AG04450 (cell line): Measurements from ENCODE around the gene SMC1B. TPM values are rescaled to one million over a fixed set of nuclear protein-coding genes. Genes with fewer than 3 reads are reported as not detected.

Experiments
- CTCF ChIA-PET: fragments of 300-600, 350-600 bp; formaldehyde crosslinking; extraction: SDS; loops from one replicate; lab custom pipeline; 2022; ENCODE audit warnings: antibody characterized with exemption, inconsistent platforms; lab: Charles Lee
- POLR2A ChIA-PET: fragments of 350-600 bp; formaldehyde crosslinking; extraction: SDS; loops from one replicate; lab custom pipeline; 2021; ENCODE audit warnings: antibody characterized with exemption, inconsistent platforms; lab: Yijun Ruan, JAX
- DNase-seq: peaks from one replicate; pipeline ENCODE4 v3.0.0-alpha.2; 2011; ENCODE audit warnings: low read depth, low spot score
- H3K27ac ChIP-seq: one replicate; pipeline ENCODE4 v1.5.1; 2012; ENCODE audit warnings: low read depth, low read length, control low read depth
- H3K27me3 ChIP-seq: one replicate; pipeline ENCODE4 v1.6.0; 2012; ENCODE audit warnings: low read length; ENCODE audit not compliant: control insufficient read depth, insufficient read depth
- H3K4me3 ChIP-seq: 2 replicates; pipeline ENCODE4 v1.5.1; 2011; ENCODE audit warnings: mild to moderate bottlenecking, low read depth, low read length, control low read depth
- H3K9me3 ChIP-seq: 2 replicates; pipeline ENCODE4 v1.5.1; 2012; ENCODE audit warnings: low read length; ENCODE audit not compliant: control insufficient read depth, insufficient read depth
- CTCF ChIP-seq: IDR thresholded peaks from 2 replicates; pipeline ENCODE4 v1.5.1; 2011; ENCODE audit warnings: low read depth, low read length, control low read depth, inconsistent platforms
- polyA plus RNA-seq: library from polyadenylated mRNA; depleted of rRNA; stranded (reverse); fragments of >200 nt; gene quantifications from 2 replicates; pipeline ENCODE4 v1.2.3, GENCODE V29; 2011

Gene SMC1B
- polyA plus RNA-seq, 1 experiment, result not detected

- Histone ChIP-seq H3K27ac (no peak overlapping the region), H3K27me3 (no peaks in the 10 kb centered on the region), H3K9me3 (peaks cover 6% of the 10 kb centered on the region), H3K4me3 (no peak overlapping the region)
- TF ChIP-seq CTCF, result no peak
- ChIA-PET POLR2A (interaction anchor here (0.5 kb wide), 1 partner anchor 224 kb away, joined by 9 read pairs; no protein-coding TSS in a partner anchor), CTCF (no interaction called here)
- no peak for DNase-seq
These were observed 9.0 kb upstream of the SMC1B start for GRCh38 chr22:45422237-45422983.

- POLR2A ChIA-PET, result no interaction called here
- Histone ChIP-seq H3K27ac (no peak overlapping the region), H3K4me3 (no peak overlapping the region), H3K27me3 (no peaks in the 10 kb centered on the region), H3K9me3 (peaks cover 3% of the 10 kb centered on the region; the same call in 1 of the 2 replicates)
- no peak for DNase-seq
- CTCF ChIA-PET, result no interaction called here
- no peak for TF ChIP-seq CTCF
These were observed 8.1 kb upstream of the SMC1B start for GRCh38 chr22:45421349-45422055.

DNA sequence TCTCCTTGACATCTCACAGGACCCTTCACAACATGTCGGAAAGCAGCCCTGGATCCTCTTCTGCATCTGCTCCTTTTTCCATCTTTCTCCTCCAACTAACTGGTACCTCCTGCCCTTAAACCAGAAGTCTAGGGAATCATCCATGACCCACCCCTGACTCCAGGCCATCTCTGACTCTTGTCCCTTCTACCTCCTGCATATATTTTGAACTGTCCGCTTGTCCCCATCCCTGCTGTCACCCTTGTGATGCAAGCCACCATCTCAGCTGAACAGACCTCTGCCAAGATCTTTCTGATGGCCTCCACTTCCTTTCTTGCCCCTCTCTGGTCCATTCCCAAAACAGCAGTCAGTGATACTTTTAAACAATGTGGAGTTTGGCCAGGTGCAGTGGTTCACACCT, 7.1 kb upstream of the SMC1B start:
- ChIA-PET POLR2A (no interaction called here), CTCF (no interaction called here)

DNA sequence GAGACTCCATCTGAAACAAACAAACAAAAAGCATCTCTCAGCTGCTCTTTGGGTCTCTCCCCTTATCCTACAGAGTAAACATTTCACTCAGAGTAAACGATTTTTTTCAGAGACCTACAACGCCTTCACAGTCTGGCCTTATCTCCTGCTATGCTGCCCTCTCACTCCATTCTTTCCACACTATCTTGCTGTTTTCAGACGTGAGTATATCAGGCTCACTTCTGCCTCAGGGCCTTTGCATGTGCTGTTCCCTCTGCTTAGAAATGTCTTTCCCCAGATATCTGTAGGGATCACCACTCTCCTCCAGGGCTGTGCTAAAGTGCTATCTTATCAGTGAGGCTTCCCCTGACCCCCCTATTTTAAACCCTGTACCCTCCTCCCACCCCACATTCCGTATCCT, 6.6 kb upstream of the SMC1B start:
- CTCF ChIA-PET, result no interaction called here
- DNase-seq, result no peak
- H3K27me3 ChIP-seq, result no peaks in the 10 kb centered on the region
- no peak overlapping the region for H3K27ac ChIP-seq
- no peaks in the 10 kb centered on the region; the same call in 1 of the 2 replicates for H3K9me3 ChIP-seq
- no peak overlapping the region for H3K4me3 ChIP-seq
- no peak for TF ChIP-seq CTCF
- POLR2A ChIA-PET, result no interaction called here

More for the DNA sequence above, 7.1 kb upstream of the SMC1B start:
- no peaks in the 10 kb centered on the region for H3K27me3 ChIP-seq
- no peak overlapping the region for H3K27ac ChIP-seq
- TF ChIP-seq CTCF, result no peak
- no peak for DNase-seq
- H3K9me3 ChIP-seq, result no peaks in the 10 kb centered on the region; the same call in 1 of the 2 replicates
- H3K4me3 ChIP-seq, result no peak overlapping the region

DNA sequence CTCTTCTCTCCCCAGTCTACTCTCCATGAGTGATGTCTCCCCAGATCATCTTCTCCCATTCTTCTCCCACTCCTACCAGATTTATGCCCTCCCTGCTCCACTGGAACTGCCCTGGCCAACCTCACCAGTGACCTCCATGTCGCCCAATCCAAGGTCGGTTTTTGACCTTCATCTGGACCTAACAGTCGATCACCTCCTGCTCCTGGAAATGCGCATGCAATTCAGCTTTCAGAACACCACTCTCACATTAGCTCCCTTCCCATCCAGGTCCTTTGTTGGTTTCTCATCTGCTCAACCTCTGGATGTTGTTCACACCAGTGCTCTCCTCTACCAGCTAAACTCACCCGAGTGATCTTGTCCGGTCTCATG, 5.4 kb upstream of the SMC1B start:
- Histone ChIP-seq H3K27me3 (no peaks in the 10 kb centered on the region), H3K9me3 (no peaks in the 10 kb centered on the region), H3K27ac (no peak overlapping the region), H3K4me3 (no peak overlapping the region)
- TF ChIP-seq CTCF, result no peak
- ChIA-PET POLR2A (no interaction called here), CTCF (interaction anchor here (0.9 kb wide), 1 partner anchor 83 kb away, joined by 3 read pairs; no protein-coding TSS in a partner anchor)
- DNase-seq, result no peak
